Smooth muscle cell (in vitro differentiated cells): Measurements from ENCODE around the gene TXNIP. TPM values are rescaled to one million over a fixed set of nuclear protein-coding genes. Genes with fewer than 3 reads are reported as not detected.

Source experiments
- DNase-seq: peaks from one replicate; lab custom pipeline; 2025; ENCODE audit not compliant: unreplicated experiment; lab: John Stamatoyannopoulos, UW
- H2AFZ ChIP-seq: fragments of 200-600 bp; sonication (generic); 2 replicates; pipeline ENCODE4 v1.6.0; 2016; ENCODE audit warnings: antibody characterized with exemption, low read depth, mild to moderate bottlenecking
- H3F3A ChIP-seq: fragments of 200-600 bp; sonication (generic); 2 replicates; pipeline ENCODE4 v1.6.0; 2017; ENCODE audit warnings: antibody characterized with exemption, low read depth
- H3K27ac ChIP-seq: fragments of 200-600 bp; sonication (generic); 2 replicates; pipeline ENCODE4 v1.5.1; 2016; ENCODE audit warnings: low read depth, mild to moderate bottlenecking
- H3K27me3 ChIP-seq: fragments of 200-600 bp; sonication (generic); 2 replicates; pipeline ENCODE4 v1.6.1; 2016; ENCODE audit warnings: low read depth, mild to moderate bottlenecking
- H3K36me3 ChIP-seq: fragments of 200-600 bp; sonication (generic); 2 replicates; pipeline ENCODE4 v1.5.1; 2016; ENCODE audit warnings: low read depth
- H3K4me1 ChIP-seq: fragments of 200-600 bp; sonication (generic); 2 replicates; pipeline ENCODE4 v1.5.1; 2016; ENCODE audit warnings: low read depth
- H3K4me2 ChIP-seq: fragments of 200-600 bp; sonication (generic); 2 replicates; pipeline ENCODE4 v1.6.0; 2016; ENCODE audit warnings: mild to moderate bottlenecking
- H3K4me3 ChIP-seq: fragments of 200-600 bp; sonication (generic); 2 replicates; pipeline ENCODE4 v1.5.1; 2016; ENCODE audit warnings: mild to moderate bottlenecking
- H3K79me2 ChIP-seq: fragments of 200-600 bp; sonication (generic); 2 replicates; pipeline ENCODE4 v1.6.0; 2016; ENCODE audit warnings: low read depth, mild to moderate bottlenecking
- H3K9ac ChIP-seq: fragments of 200-600 bp; sonication (generic); 2 replicates; pipeline ENCODE4 v1.6.0; 2016; ENCODE audit warnings: low read depth
- H3K9me3 ChIP-seq: fragments of 200-600 bp; sonication (generic); replicated peaks from 2 replicates; pipeline ENCODE4 v1.5.1; 2016; ENCODE audit warnings: low read depth
- H4K20me1 ChIP-seq: fragments of 200-600 bp; sonication (generic); 2 replicates; pipeline ENCODE4 v1.6.0; 2016; ENCODE audit warnings: low read depth
- CTCF ChIP-seq: fragments of 200-600 bp; sonication (generic); IDR thresholded peaks from 2 replicates; pipeline ENCODE4 v1.5.1; 2017; ENCODE audit warnings: borderline replicate concordance, mild to moderate bottlenecking, antibody characterized with exemption; ENCODE audit not compliant: insufficient read depth, poor library complexity, severe bottlenecking
- WGBS: methylation state at CpG from one replicate; pipeline ENCODE4 v1.1.7; 2016; ENCODE audit warnings: low lambda C conversion rate; 5-methylcytosine and 5-hydroxymethylcytosine counted together
- polyA plus RNA-seq: library from polyadenylated mRNA; unstranded; fragments of >200 nt; fragmentation: Nextera tagmentation; extraction: Ambion mirVana; gene quantifications from 2 replicates; pipeline ENCODE4 v1.2.1, GENCODE V29; 2016
- total RNA-seq: library from RNA; depleted of rRNA; stranded (reverse); fragments of >200 nt; gene quantifications from 2 replicates; pipeline ENCODE4 v1.2.3, GENCODE V29; 2014

The TXNIP gene
- total and polyA plus RNA-seq, 2 experiments from 2014 or later = 206 to 384 TPM

- no peak overlapping the region for H3K9ac ChIP-seq
Measured at GRCh38 chr1:145949219-145949618, 47.2 kb downstream of the TXNIP start.

GRCh38 chr1:145947551-145947950 lies 48.8 kb downstream of the TXNIP start:
- H3F3A ChIP-seq = no peaks in the 10 kb centered on the region
- H3K9ac ChIP-seq = no peak overlapping the region
- H3K9me3 ChIP-seq = no peaks in the 10 kb centered on the region
- no peaks in the 10 kb centered on the region for H3K27me3 ChIP-seq
- WGBS = 58% methylated on average over 4 of the region's 4 CpGs
- no peaks in the 10 kb centered on the region for H3K4me1 ChIP-seq
- H3K79me2 ChIP-seq = peaks cover 37% of the 10 kb centered on the region
- no peaks in the 10 kb centered on the region for H3K36me3 ChIP-seq
- peaks cover 46% of the 10 kb centered on the region for H4K20me1 ChIP-seq
- H3K4me3 ChIP-seq = no peak overlapping the region
- no peak for TF ChIP-seq CTCF
- no peak overlapping the region for H3K27ac ChIP-seq
- DNase-seq = no peak
- H3K4me2 ChIP-seq = no peak overlapping the region
- no peak overlapping the region for H2AFZ ChIP-seq

More at GRCh38 chr1:145949219-145949618, 47.2 kb downstream of the TXNIP start:
- TF ChIP-seq CTCF = no peak
- Histone ChIP-seq H2AFZ (no peak overlapping the region), H3K27ac (no peak overlapping the region), H3K4me2 (no peak overlapping the region), H3K9me3 (no peaks in the 10 kb centered on the region), H3K27me3 (no peaks in the 10 kb centered on the region), H3K4me3 (no peak overlapping the region), H3K4me1 (no peaks in the 10 kb centered on the region), H3K79me2 (peaks cover 53% of the 10 kb centered on the region), H4K20me1 (peaks cover 58% of the 10 kb centered on the region), H3K36me3 (no peaks in the 10 kb centered on the region), H3F3A (no peaks in the 10 kb centered on the region)
- DNase-seq = no peak
- WGBS = 96% methylated on average over 4 of the region's 4 CpGs

DNA sequence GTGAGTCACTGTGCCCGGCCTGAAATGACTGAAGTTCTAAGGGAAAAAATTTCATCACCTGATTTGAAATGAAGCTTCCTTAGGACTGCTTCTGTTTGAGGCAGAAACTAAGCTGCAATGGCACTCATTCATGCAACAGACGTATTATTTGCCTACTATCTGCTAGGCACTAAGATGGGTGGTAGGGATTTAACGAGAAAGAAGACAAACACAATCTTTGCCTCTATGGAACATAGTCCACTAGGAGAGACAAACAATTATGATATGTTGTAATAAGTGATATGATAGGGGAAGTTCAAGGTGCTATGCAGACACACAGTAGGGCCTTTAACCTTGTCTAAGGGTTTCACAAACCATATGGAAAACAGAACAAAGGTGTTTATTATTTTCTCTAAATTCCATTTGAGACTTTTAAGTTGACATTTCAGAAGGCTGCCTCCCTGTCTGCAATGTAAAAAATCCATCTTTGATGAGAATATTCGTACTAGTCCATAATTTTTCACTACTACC lies 49.8 kb downstream of the TXNIP start:
- Histone ChIP-seq H3K4me3 (no peak overlapping the region), H3K27me3 (no peaks in the 10 kb centered on the region), H3K27ac (no peak overlapping the region), H3K9ac (no peak overlapping the region), H3F3A (no peaks in the 10 kb centered on the region), H3K36me3 (no peaks in the 10 kb centered on the region), H3K4me1 (no peaks in the 10 kb centered on the region), H4K20me1 (peaks cover 38% of the 10 kb centered on the region), H3K9me3 (no peaks in the 10 kb centered on the region), H2AFZ (no peak overlapping the region), H3K4me2 (no peak overlapping the region), H3K79me2 (peaks cover 26% of the 10 kb centered on the region)
- WGBS = 92% methylated on average over 4 of the region's 4 CpGs
- no peak for TF ChIP-seq CTCF
- DNase-seq = no peak

GRCh38 chr1:145944532-145944931 lies 51.8 kb downstream of the TXNIP start:
- 97% methylated on average over 3 of the region's 3 CpGs for WGBS
- H3F3A ChIP-seq = no peaks in the 10 kb centered on the region
- H2AFZ ChIP-seq = no peak overlapping the region
- H3K4me1 ChIP-seq = no peaks in the 10 kb centered on the region
- peaks cover 8% of the 10 kb centered on the region for H3K79me2 ChIP-seq
- H3K4me2 ChIP-seq = no peak overlapping the region
- no peaks in the 10 kb centered on the region for H3K9me3 ChIP-seq
- H3K27me3 ChIP-seq = no peaks in the 10 kb centered on the region
- peaks cover 20% of the 10 kb centered on the region for H4K20me1 ChIP-seq
- H3K27ac ChIP-seq = no peak overlapping the region
- no peak for TF ChIP-seq CTCF
- no peak overlapping the region for H3K4me3 ChIP-seq
- no peak for DNase-seq
- H3K9ac ChIP-seq = no peak overlapping the region
- no peaks in the 10 kb centered on the region for H3K36me3 ChIP-seq
